ENCODE data around the gene MAB21L3.

Gene MAB21L3

GRCh38 chr1:116154536-116154935 is 43.3 kb downstream of the MAB21L3 start:
- TF ChIP-seq, protein P1, sequence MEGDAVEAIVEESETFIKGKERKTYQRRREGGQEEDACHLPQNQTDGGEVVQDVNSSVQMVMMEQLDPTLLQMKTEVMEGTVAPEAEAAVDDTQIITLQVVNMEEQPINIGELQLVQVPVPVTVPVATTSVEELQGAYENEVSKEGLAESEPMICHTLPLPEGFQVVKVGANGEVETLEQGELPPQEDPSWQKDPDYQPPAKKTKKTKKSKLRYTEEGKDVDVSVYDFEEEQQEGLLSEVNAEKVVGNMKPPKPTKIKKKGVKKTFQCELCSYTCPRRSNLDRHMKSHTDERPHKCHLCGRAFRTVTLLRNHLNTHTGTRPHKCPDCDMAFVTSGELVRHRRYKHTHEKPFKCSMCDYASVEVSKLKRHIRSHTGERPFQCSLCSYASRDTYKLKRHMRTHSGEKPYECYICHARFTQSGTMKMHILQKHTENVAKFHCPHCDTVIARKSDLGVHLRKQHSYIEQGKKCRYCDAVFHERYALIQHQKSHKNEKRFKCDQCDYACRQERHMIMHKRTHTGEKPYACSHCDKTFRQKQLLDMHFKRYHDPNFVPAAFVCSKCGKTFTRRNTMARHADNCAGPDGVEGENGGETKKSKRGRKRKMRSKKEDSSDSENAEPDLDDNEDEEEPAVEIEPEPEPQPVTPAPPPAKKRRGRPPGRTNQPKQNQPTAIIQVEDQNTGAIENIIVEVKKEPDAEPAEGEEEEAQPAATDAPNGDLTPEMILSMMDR (IDR thresholded peaks at IDR 0.05), result no peak
- H3K4me3 ChIP-seq (ENCODE audit: low read depth in 1 of 2, low read length in 1 of 2), result no peak overlapping the region
- no peaks in the 10 kb centered on the region for H3K9me3 ChIP-seq
- no peak overlapping the region for H3K27ac ChIP-seq
- H3K36me3 ChIP-seq, result no peaks in the 10 kb centered on the region
- H3K4me1 ChIP-seq (ENCODE audit: control insufficient read depth in 1 of 2, insufficient read depth in 1 of 2, low read depth in 1 of 2, low read length in 1 of 2), result peaks cover 8% of the 10 kb centered on the region in 2 experiments
- peaks cover 23% of the 10 kb centered on the region for H3K27me3 ChIP-seq

DNA sequence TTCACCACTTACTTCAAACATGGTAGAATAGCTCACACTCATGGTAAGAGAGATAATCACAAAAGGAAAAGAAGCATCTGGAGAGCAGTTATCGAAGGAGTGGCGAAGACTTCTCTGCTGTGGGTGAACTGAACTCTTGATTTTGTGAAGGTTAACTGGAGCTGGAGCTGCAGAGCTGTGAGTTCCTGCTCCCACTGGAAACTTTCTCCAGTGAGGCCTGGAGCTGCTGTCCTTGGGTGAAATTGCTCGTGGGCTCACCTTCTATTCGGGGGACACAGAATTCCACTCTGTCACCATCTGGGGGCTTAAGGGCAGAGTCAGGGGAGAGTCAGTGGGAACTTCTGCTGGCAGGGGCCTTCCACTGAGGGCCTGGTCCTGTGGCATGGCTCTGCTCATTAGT is 45.9 kb downstream of the MAB21L3 start:
- no peak overlapping the region for H3K27ac ChIP-seq
- H3K27me3 ChIP-seq, result peaks cover 10% of the 10 kb centered on the region
- TF ChIP-seq, protein P1 (IDR thresholded peaks at IDR 0.05), result no peak
- no peaks in the 10 kb centered on the region for H3K36me3 ChIP-seq
- H3K4me1 ChIP-seq (ENCODE audit: control insufficient read depth in 1 of 2, insufficient read depth in 1 of 2, low read depth in 1 of 2, low read length in 1 of 2), result peaks cover 3% of the 10 kb centered on the region in 2 experiments
- H3K9me3 ChIP-seq, result no peaks in the 10 kb centered on the region
- no peak overlapping the region for H3K4me3 ChIP-seq (ENCODE audit: low read depth in 1 of 2, low read length in 1 of 2)

GRCh38 chr1:116159177-116159576 is 48.0 kb downstream of the MAB21L3 start:
- Histone ChIP-seq H3K27ac (no peak overlapping the region), H3K9me3 (no peaks in the 10 kb centered on the region)

DNA sequence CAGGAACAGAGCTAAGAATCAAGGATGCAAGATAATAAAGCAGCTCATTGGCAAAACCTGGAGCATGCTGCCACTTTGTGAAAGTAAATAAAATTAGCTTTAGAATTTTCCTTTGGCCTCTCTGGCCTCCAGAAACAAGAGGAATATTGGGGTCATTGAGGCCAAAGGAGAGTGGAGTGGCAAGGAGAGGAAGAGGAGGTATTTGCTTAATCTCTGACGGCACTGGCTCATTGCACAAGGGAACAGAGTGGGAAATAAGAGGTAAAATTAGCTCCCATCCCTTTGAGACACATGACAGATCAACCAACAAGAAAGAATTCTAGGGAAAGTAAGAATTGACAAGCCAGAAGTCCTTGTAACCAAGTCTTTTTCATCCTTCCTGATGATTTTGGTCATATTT is 48.4 kb downstream of the MAB21L3 start:
- H3K4me3 ChIP-seq (ENCODE audit: low read depth in 1 of 2, low read length in 1 of 2), result no peak overlapping the region
- TF ChIP-seq, protein P1 (IDR thresholded peaks at IDR 0.05), result no peak
- H3K27me3 ChIP-seq, result peaks cover 8% of the 10 kb centered on the region

More at GRCh38 chr1:116159177-116159576, 48.0 kb downstream of the MAB21L3 start:
- peaks cover 8% of the 10 kb centered on the region for H3K27me3 ChIP-seq
- H3K4me3 ChIP-seq (ENCODE audit: low read depth in 1 of 2, low read length in 1 of 2), result no peak overlapping the region
- H3K4me1 ChIP-seq (ENCODE audit: control insufficient read depth in 1 of 2, insufficient read depth in 1 of 2, low read depth in 1 of 2, low read length in 1 of 2), result no peaks in the 10 kb centered on the region
- no peaks in the 10 kb centered on the region for H3K36me3 ChIP-seq
- TF ChIP-seq, protein P1 (IDR thresholded peaks at IDR 0.05), result no peak

GRCh38 chr1:116161390-116161789 is 50.2 kb downstream of the MAB21L3 start:
- Histone ChIP-seq H3K9me3 (no peaks in the 10 kb centered on the region), H3K36me3 (no peaks in the 10 kb centered on the region), H3K27me3 (peaks cover 3% of the 10 kb centered on the region), H3K27ac (no peak overlapping the region), H3K4me1 (ENCODE audit: control insufficient read depth in 1 of 2, insufficient read depth in 1 of 2, low read depth in 1 of 2, low read length in 1 of 2) (no peaks in the 10 kb centered on the region), H3K4me3 (ENCODE audit: low read depth in 1 of 2, low read length in 1 of 2) (no peak overlapping the region)
- TF ChIP-seq, protein P1 (IDR thresholded peaks at IDR 0.05), result no peak

More for the DNA sequence above, 48.4 kb downstream of the MAB21L3 start:
- Histone ChIP-seq H3K36me3 (no peaks in the 10 kb centered on the region), H3K27ac (no peak overlapping the region), H3K4me1 (ENCODE audit: control insufficient read depth in 1 of 2, insufficient read depth in 1 of 2, low read depth in 1 of 2, low read length in 1 of 2) (no peaks in the 10 kb centered on the region), H3K9me3 (no peaks in the 10 kb centered on the region)
